ENCODE results near the gene CFAP20. TPM values are rescaled to one million over a fixed set of nuclear protein-coding genes. Genes with fewer than 3 reads are reported as not detected.

The CFAP20 gene
- total RNA-seq: 23.6 and 47.6 TPM in 2 replicates

GRCh38 chr16:58129097-58129936 lies at the start of gene CFAP20:
TSS of gene CFAP20 (minus strand) at chr16:58129381. CDS start at chr16:58129115, 266 bp downstream.

Small RNA genes lying within 50 kb of the gene (small RNA-seq; reads per million reads assigned to genes)
- gene RF00019: not detected

Other genes with a start within 250 kb of the CFAP20 start
- gene CNGB1, start 158.3 kb downstream of the CFAP20 start, total RNA-seq: under 0.01 TPM in 1 of 2 replicates, not detected in the other
- gene ZNF319, start 128.7 kb downstream of the CFAP20 start, total RNA-seq: 3.9 and 7.0 TPM in 2 replicates
- 15.7 and 29.2 TPM in 2 replicates for gene USB1, start 128.0 kb downstream of the CFAP20 start, total RNA-seq
- gene MMP15, start 103.6 kb downstream of the CFAP20 start, total RNA-seq: 5.1 and 12.0 TPM in 2 replicates
- 24.8 and 33.8 TPM in 2 replicates for gene CSNK2A2, start 68.7 kb upstream of the CFAP20 start, total RNA-seq
- not detected in 2 replicates for gene PRSS54, start 165.6 kb upstream of the CFAP20 start, total RNA-seq